GM18520 (cell line): Measurements from ENCODE around the gene SORCS2.
"Not testable (repeated sequence)": the region's sequence is repeated elsewhere in the genome, so short reads cannot be mapped to it uniquely, and the experiment has no call there.

ENCODE experiments used
- ATAC-seq: cut with Tn5 transposase; IDR thresholded peaks from one replicate; pipeline ENCODE4 v1.9.1; 2021; ENCODE audit not compliant: unreplicated experiment

Gene SORCS2

GRCh38 chr4:7433376-7434140, 241.2 kb downstream of the SORCS2 start:
- ATAC-seq = no peak

GRCh38 chr4:7434141-7434765, 241.9 kb downstream of the SORCS2 start:
- ATAC-seq = no peak

- ATAC-seq = no peak
These were observed 242.4 kb downstream of the SORCS2 start, which contains the start of gene PSAPL1 for GRCh38 chr4:7434766-7435150. Gene PSAPL1 (minus strand): TSS chr4:7434930. CDS start chr4:7434879, 51 bp downstream.

GRCh38 chr4:7435471-7436061, 243.2 kb downstream of the SORCS2 start:
- no peak for ATAC-seq

- ATAC-seq = no peak
These were observed 243.9 kb downstream of the SORCS2 start for GRCh38 chr4:7436256-7436655.

DNA sequence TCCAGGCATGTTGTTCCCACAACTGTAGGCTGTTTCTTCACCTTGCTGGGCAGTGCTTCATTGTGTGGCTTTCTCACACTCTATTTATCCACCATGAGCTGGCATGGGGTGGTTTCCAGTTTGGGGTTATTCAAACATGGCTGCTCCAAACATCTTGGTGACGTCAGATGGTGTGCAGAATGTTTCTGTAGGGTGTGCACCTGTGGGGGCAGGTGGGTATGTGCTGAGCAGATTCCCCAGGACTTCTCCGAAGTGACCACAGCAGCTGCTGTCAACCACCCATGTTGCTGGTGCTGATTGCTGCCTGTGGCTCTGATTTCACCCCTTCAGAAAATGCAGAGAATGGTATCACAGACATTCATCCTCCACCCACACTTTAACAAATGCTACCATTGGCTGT, 247.4 kb downstream of the SORCS2 start:
- no peak for ATAC-seq

DNA sequence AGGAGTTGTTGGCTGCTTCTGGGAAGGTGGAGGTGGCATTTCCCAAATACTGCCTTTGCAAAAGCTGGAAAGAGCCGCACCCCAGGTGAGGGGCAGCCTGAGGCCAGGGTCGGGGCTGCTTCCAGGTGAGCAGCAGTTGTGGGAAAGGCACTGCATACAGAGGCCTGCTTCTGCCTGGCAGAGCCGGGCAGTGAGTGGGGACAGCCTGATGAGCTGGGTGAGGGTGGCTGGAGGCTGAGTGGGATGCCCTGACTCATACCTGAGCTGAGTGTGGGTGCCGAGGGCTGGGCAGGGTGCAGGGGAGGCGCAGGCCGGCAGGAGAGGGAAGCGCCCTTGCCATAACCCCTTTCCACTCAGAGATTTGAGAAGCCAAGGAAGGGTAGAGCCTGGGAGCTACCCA, 248.9 kb downstream of the SORCS2 start:
- no peak for ATAC-seq

DNA sequence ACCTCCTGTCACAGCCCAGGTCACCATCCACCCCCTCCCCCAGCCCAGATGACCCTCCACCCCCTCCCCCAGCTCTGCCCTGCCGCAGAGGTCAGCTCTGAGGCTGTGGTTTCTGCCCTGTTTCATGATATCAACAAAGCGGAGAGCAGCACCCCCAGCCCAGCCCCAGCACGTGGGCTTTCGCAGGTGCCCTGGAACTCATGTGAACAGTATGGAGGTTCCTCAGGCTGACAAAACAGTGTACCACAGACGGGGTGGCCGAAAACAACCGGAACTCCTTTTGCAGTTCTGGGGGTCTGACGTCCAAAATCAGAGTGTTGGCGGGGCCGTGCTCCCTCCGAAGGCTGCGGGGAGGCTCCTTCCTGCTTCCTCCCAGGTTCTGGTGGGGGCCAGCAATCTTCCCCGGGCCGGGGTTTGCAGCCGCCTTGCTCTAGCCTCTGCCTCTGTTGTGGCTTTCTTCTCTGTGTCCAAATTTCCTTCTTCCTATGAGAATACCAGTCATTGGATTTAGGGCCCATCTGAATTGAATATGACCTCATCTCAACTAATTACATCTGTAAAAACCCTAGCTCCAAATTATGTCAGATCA, 250.3 kb downstream of the SORCS2 start:
- no peak for ATAC-seq

- ATAC-seq = no peak
These were observed 252.0 kb downstream of the SORCS2 start for GRCh38 chr4:7444314-7444713.

DNA sequence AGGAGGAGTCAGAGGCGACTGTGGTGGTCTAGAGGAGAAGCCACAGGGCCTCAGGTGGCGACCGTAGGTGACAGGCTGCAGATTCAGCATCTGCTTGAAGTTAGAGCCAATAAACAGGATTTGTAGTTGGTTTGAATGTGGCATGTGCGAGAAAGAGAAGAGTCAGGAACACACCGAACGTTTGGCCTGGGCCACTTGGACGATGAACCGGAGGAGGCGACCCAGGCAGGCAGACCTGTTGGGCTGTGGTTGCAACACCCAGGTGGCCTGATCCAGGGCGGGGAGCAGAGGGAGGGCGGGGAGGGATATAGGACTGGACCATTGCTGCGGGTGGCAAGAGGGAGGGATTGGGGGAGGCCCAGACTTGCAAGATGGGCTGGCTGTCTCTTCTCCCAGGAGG, 252.4 kb downstream of the SORCS2 start:
- ATAC-seq = no peak

DNA sequence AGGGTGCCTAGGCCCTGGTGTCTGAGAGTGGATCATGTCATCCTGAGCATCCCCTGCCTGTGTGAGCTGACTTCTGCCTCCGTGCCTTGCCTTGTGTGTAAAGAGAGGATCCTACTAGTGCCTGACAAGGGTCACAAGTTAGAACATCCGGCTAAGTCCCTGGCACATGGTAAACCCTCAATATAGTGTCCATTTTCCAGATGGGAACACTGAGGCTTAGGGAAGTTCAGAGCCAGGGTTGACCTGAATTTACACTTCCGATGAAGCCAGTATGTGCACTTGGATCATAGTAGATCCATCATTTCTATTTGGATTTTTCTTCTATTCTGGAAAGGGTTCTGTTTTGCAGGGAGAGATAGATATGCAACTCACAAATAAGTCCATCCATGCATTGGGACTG, 254.9 kb downstream of the SORCS2 start:
- ATAC-seq = no peak

DNA sequence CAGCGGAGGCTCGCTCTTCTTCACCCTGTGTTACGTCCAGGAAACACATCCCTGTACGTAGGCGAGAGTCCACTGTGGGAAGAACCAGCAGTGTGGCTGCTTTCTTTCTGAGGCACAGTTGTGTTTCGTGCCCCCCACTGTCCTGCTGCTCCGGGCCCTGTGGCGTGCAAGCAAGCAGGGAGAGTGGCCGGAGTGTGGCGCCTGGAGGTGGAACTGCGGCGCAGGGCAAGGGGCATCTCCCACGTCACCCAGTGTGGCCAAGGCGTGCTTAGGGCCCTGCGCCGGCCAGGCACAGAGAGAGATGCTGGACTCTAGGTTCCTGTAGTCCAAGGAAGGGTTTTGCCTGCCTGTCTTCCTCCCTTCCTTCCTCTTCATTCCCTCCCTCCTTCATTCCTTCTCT, 255.7 kb downstream of the SORCS2 start:
- ATAC-seq = no peak

- ATAC-seq = no peak
These were observed 258.6 kb downstream of the SORCS2 start for GRCh38 chr4:7450775-7451433.

- no peak for ATAC-seq
These were observed 259.1 kb downstream of the SORCS2 start for GRCh38 chr4:7451434-7451789.

DNA sequence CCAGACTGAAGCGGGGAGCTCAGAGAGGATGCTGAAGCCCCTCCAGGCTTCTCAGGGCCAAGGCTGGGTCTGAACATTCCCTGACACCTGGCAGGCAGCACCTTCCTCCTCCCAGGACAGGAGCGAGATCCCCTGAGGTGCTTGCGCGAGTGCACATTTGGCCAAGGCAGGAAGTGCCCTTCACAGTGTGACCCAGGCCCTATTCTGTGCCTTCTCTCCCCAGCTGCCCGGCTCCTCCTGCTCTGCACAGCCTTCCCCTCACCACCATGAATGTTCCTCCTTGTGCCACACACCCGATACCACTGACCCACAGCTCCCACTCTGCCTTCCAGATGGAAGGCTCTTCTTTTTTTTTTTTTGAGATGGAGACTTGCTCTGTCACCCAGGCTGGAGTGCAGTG, 259.5 kb downstream of the SORCS2 start:
- no peak for ATAC-seq

DNA sequence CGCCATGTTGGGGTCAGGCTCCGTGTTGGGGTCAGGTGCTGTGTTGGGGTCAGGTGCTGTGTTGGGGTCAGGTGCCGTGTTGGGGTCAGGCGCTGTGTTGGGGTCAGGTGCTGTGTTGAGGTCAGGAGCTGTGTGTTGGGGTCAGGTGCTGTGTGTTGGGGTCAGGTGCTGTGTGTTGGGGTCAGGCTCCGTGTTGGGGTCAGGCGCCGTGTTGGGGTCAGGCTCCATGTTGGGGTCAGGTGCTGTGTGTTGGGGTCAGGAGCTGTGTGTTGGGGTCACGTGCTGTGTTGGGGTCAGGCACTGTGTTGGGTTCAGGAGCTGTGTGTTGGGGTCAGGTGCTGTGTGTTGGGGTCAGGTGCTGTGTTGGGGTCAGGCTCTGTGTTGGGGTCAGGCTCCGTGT, 260.5 kb downstream of the SORCS2 start:
- ATAC-seq = not testable (repeated sequence)

- ATAC-seq = no peak
These were observed 265.1 kb downstream of the SORCS2 start for GRCh38 chr4:7457201-7458065.

DNA sequence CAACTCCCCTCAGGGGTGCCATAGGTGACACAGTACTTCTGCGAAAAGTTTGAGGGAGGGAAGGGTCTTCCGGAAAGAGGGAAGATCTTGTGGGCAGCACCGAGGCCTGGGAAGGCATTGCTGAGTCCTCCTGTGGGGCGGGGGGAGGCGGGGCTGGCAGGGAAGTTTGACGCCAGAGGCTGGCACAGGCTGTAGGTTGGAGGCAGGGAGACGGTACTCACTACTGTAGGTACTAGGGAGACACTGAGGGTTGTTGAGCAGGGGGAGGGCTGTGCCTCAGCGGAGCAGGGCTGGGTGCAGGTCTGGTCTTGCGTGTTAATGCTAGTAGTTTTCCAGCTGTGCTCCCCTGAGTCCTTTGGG, 265.7 kb downstream of the SORCS2 start:
- no peak for ATAC-seq

GRCh38 chr4:7458477-7458876, 266.1 kb downstream of the SORCS2 start:
- no peak for ATAC-seq

DNA sequence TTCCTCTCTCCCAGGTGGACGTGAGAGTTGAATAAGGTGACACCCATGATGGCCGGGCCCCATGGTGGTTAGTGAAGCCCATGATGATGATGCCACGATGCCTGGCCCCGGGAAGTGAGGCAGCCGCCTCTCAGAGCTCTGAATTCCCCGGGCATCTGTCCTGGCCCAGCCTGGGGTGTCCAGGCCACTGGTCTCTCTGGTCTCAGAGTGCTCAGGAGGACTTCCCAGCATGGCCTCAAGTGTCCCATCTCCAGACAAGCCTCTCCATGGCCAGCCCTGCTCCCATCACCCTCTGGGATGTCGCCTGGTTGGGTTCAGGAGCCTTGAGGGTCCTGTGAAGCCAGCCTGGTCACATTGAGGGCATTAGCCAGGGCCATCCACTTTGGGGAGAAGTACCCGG, 267.1 kb downstream of the SORCS2 start:
- no peak for ATAC-seq

- ATAC-seq = no peak
These were observed 268.2 kb downstream of the SORCS2 start for GRCh38 chr4:7460566-7460965.
